ENCODE results near the gene CNN2. TPM values are rescaled to one million over a fixed set of nuclear protein-coding genes. Genes with fewer than 3 reads are reported as not detected.

The CNN2 gene
- total and polyA plus RNA-seq, 2 of the 13 experiments (the other 11 are each of a cell fraction or from before 2014, with no cell fraction given), result 63.6 to 70.0 TPM

GRCh38 chr19:1050989-1051788 is 24.8 kb downstream of the CNN2 start (continued):
- TF ChIP-seq MAZ (IDR thresholded peaks at IDR 0.05; ENCODE audit: borderline replicate concordance, low read depth, low read length) (no peak), MAZ (CRISPR knock-in tag; IDR thresholded peaks at IDR 0.05; ENCODE audit: low read depth) (peak; percentile 54), ZNF414 (CRISPR knock-in tag; IDR thresholded peaks at IDR 0.05) (peak; percentile 82; the same call in 1 of the 2 replicates), CREB1 (IDR thresholded peaks at IDR 0.05) (no peak), CREB1 (CRISPR knock-in tag; IDR thresholded peaks at IDR 0.05) (no peak), ZBTB4 (CRISPR knock-in tag; IDR thresholded peaks at IDR 0.05; ENCODE audit: borderline replicate concordance) (0 out of 2 replicates have a peak, but pooled peaks have one; percentile 26), ZNF24 (IDR thresholded peaks at IDR 0.05) (no peak), POGZ (CRISPR knock-in tag; IDR thresholded peaks at IDR 0.05) (no peak), ZNF605 (CRISPR knock-in tag; IDR thresholded peaks at IDR 0.05) (peak; percentile 87; the same call in 1 of the 2 replicates), SSRP1 (CRISPR knock-in tag; IDR thresholded peaks at IDR 0.05) (peak; percentile 58; the same call in 1 of the 2 replicates), NR2C2 (CRISPR knock-in tag; IDR thresholded peaks at IDR 0.05; ENCODE audit: borderline replicate concordance) (peak; percentile 21; the same call in 1 of the 2 replicates), ZNF232 (CRISPR knock-in tag; IDR thresholded peaks at IDR 0.05; ENCODE audit: borderline replicate concordance) (no peak; the same call in 1 of the 2 replicates), SOX5 (CRISPR knock-in tag; IDR thresholded peaks at IDR 0.05; ENCODE audit: borderline replicate concordance) (0 out of 2 replicates have a peak, but pooled peaks have one; percentile 19), MYPOP (CRISPR knock-in tag; IDR thresholded peaks at IDR 0.05) (peak; percentile 73; the same call in 1 of the 2 replicates), ZNF296 (CRISPR knock-in tag; conservative IDR thresholded peaks at IDR 0.05) (peak; percentile 88; the same call in 1 of the 2 replicates), PHF5A (CRISPR knock-in tag; IDR thresholded peaks at IDR 0.05; ENCODE audit: low read depth, unreplicated experiment) (peak; percentile 48), SNAPC4 (CRISPR knock-in tag; IDR thresholded peaks at IDR 0.05) (no peak)

Measured in HepG2 (cell line).